Common myeloid progenitor, CD34-positive (primary cell): ENCODE data around the gene ZPBP.

Experiments
- CTCF ChIA-PET: fragments of 350-600 bp; sonication (Branson Sonifier 250); formaldehyde crosslinking; loops from one replicate; lab custom pipeline; 2021; ENCODE audit warnings: antibody characterized with exemption; lab: Charles Lee
- POLR2A ChIA-PET: fragments of 350-600 bp; sonication (Branson Sonifier 250); formaldehyde crosslinking; loops from one replicate; lab custom pipeline; 2021; ENCODE audit warnings: antibody characterized with exemption; lab: Charles Lee
- DNase-seq, 3 donors: peaks; one replicate each; pipeline versions ENCODE4 v3.0.0 to v3.0.0-alpha.2; 2013
- H3K27ac ChIP-seq, 2 experiments: 1 replicate in 1 of 2; 2 replicates in 1 of 2; pipeline ENCODE4 v1.7.0; 2013; ENCODE audit warnings: inconsistent platforms in 2 of 2, low read length in 2 of 2, mild to moderate bottlenecking in 2 of 2, low read depth in 1 of 2, moderate library complexity in 1 of 2; ENCODE audit not compliant: severe bottlenecking in 2 of 2, insufficient read depth in 1 of 2, poor library complexity in 1 of 2
- H3K27me3 ChIP-seq, 5 experiments: replicated peaks in 2 of 5; 1 replicate in 3 of 5; 2 replicates in 2 of 5; pipeline versions ENCODE4 v1.6.1 to v1.7.0; 2013; ENCODE audit warnings: low read length in 4 of 5, mild to moderate bottlenecking in 2 of 5, moderate library complexity in 2 of 5, inconsistent platforms in 1 of 5; ENCODE audit not compliant: insufficient read depth in 5 of 5, control insufficient read depth in 4 of 5
- H3K36me3 ChIP-seq, 4 experiments: 1 replicate in 2 of 4; 2 replicates in 2 of 4; pipeline versions ENCODE4 v1.6.1 to v1.7.0; 2013; ENCODE audit warnings: low read length in 3 of 4, control low read depth in 1 of 4, mild to moderate bottlenecking in 1 of 4; ENCODE audit not compliant: control insufficient read depth in 4 of 4, insufficient read depth in 4 of 4
- H3K4me1 ChIP-seq, 4 experiments: 1 replicate in 3 of 4; 2 replicates in 1 of 4; pipeline versions ENCODE4 v1.6.1 to v1.7.1; 2013; ENCODE audit warnings: low read length in 3 of 4, mild to moderate bottlenecking in 3 of 4, control low read depth in 1 of 4, inconsistent platforms in 1 of 4, moderate library complexity in 1 of 4; ENCODE audit not compliant: control insufficient read depth in 4 of 4, insufficient read depth in 4 of 4; ENCODE audit errors: control extremely low read depth in 1 of 4
- H3K4me3 ChIP-seq, 7 experiments: 1 replicate in 4 of 7; 2 replicates in 3 of 7; pipeline versions ENCODE4 v1.5.1 to v1.7.0; 2013; ENCODE audit warnings: mild to moderate bottlenecking in 7 of 7, low read length in 6 of 7, moderate library complexity in 6 of 7, inconsistent platforms in 2 of 7, low read depth in 2 of 7, control low read depth in 1 of 7; ENCODE audit not compliant: insufficient read depth in 4 of 7, control insufficient read depth in 1 of 7; ENCODE audit errors: extremely low read depth in 1 of 7
- H3K9me3 ChIP-seq, 5 experiments: 1 replicate in 4 of 5; 2 replicates in 1 of 5; pipeline versions ENCODE4 v1.6.1 to v1.7.1; 2013; ENCODE audit warnings: low read length in 4 of 5, mild to moderate bottlenecking in 2 of 5, inconsistent platforms in 1 of 5, low read depth in 1 of 5, moderate library complexity in 1 of 5; ENCODE audit not compliant: control insufficient read depth in 4 of 5, insufficient read depth in 2 of 5; ENCODE audit errors: control extremely low read depth in 1 of 5
- WGBS: methylation state at CpG from one replicate; pipeline ENCODE4 v1.1.5; 2013; ENCODE audit not compliant: insufficient coverage; 5-methylcytosine and 5-hydroxymethylcytosine counted together

Gene ZPBP

DNA sequence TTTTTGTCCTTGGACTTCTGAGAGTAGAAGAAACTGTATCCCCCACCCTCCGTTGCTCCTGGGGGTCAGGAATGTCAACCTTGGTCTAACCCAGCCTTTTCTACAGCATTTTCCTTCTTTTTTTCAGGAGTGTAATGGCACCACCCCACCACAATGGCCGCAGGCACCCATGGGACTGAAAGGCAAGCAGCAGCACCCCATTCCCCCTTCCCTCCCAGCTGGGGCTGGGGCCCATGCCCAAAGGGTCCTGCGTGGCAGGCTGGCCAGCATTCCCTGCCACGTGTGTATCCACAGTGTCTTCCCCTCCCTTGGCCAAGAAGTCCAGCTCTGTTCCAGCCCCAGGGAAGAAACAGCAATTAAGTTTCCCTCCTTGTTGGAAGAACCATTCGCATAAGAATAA is 106.9 kb downstream of the ZPBP start:
- POLR2A ChIA-PET: no interaction called here
- CTCF ChIA-PET: no interaction called here

DNA sequence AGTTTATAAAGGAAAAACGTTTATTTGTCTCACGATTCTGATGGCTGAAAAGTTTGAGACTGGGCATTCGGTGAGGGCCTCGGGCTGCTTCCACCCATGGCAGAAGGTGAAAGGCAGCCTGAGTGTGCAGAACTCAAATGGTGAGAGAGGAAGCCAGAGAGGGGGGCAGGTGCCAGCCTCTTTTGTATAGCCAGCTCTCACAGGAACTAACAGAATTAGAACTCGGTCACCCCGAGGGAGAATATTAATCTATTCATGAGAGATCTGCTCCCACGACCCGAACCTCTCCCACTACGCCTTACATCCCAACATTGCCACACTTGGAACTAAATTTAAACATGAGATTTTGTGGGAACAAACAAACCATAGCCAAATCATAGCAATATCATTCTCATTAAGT is 112.6 kb downstream of the ZPBP start:
- H3K27me3 ChIP-seq: no peaks in the 10 kb centered on the region
- no peaks in the 10 kb centered on the region for H3K4me1 ChIP-seq
- WGBS: 94% methylated on average over 9 of the region's 9 CpGs
- ChIA-PET POLR2A (no interaction called here), CTCF (no interaction called here)
- peak in 2 of 3 donors; percentile 19 to 47 for DNase-seq
- no peaks in the 10 kb centered on the region for H3K36me3 ChIP-seq
- H3K4me3 ChIP-seq: no peak overlapping the region
- H3K27ac ChIP-seq: no peak overlapping the region
- H3K9me3 ChIP-seq: no peaks in the 10 kb centered on the region

More for the DNA sequence above, 106.9 kb downstream of the ZPBP start:
- H3K27me3 ChIP-seq: no peaks in the 10 kb centered on the region
- no peak overlapping the region for H3K4me3 ChIP-seq
- no peak for DNase-seq
- no peaks in the 10 kb centered on the region for H3K4me1 ChIP-seq
- no peak overlapping the region for H3K27ac ChIP-seq
- 96% methylated on average over 5 of the region's 5 CpGs for WGBS
- H3K9me3 ChIP-seq: peaks cover 0 to 11% (median 2%) of the 10 kb centered on the region in 5 experiments
- no peaks in the 10 kb centered on the region for H3K36me3 ChIP-seq

DNA sequence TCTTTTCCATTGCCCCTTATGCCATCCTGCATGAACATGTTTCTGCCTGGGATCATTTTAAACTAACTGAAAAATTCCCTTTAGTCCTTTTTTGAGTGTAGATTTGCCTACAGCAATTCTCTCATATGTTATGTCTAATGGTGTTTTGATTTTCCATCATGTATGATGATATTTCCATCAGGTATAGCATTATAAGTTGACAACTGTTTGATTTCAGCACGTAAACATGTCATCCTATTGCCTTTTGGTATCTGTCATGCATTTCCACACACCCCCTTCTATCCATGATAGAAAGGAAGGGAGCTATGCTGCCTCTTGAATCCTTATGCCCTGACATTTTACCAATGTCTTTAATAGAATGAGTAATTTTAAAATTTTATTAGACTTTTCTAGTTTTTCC is 116.8 kb downstream of the ZPBP start:
- ChIA-PET POLR2A (no interaction called here), CTCF (no interaction called here)
- Histone ChIP-seq H3K4me3 (no peak overlapping the region), H3K4me1 (no peaks in the 10 kb centered on the region), H3K9me3 (no peaks in the 10 kb centered on the region), H3K27ac (no peak overlapping the region), H3K36me3 (no peaks in the 10 kb centered on the region), H3K27me3 (no peaks in the 10 kb centered on the region)
- no peak for DNase-seq
- no CpG with 5 or more reads among the region's 1 CpG for WGBS

DNA sequence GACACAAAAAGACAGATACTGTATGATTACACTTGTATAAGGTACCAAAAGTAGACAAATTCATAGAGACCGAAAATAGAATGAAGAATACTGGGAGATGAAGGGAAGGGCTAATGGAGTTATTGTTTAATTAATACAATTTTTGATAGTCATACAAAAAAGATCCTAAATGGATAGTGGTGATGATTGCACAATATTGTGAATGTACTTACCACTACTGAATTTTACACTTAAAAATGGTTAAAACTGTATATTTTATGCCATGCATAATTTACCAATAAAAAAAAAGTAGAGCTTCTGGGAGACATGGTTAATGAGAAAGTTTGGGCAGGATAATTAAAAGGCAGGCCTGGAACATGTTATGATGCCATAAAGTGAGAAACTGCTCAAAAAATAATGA is 119.0 kb downstream of the ZPBP start:
- no CpG with 5 or more reads among the region's 1 CpG for WGBS
- no peaks in the 10 kb centered on the region for H3K9me3 ChIP-seq
- H3K4me3 ChIP-seq: no peak overlapping the region
- no peaks in the 10 kb centered on the region for H3K36me3 ChIP-seq
- no peak overlapping the region for H3K27ac ChIP-seq
- H3K27me3 ChIP-seq: no peaks in the 10 kb centered on the region
- DNase-seq: no peak
- POLR2A ChIA-PET: no interaction called here
- CTCF ChIA-PET: no interaction called here
- no peaks in the 10 kb centered on the region for H3K4me1 ChIP-seq

DNA sequence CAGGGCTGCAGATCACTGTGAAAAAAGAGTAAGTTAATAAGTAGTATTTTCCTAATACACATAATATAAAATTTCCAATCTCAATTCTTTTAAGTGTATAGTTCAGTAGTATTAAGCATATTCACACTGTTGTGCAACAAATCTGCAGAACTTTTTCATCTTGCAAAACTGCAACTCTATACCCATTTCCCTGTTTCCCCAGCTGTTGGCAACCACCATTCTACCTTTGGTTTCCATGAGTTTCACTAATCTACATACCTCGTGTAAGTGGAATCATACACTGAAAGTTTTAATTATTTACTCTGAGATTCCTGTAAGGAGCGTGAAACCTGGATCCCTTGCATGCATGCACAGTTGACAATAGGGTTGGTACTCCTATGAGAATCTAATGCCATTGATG is 155.4 kb downstream of the ZPBP start:
- no peaks in the 10 kb centered on the region for H3K36me3 ChIP-seq
- no peak overlapping the region for H3K27ac ChIP-seq
- DNase-seq: no peak
- H3K9me3 ChIP-seq: no peaks in the 10 kb centered on the region
- H3K27me3 ChIP-seq: no peaks in the 10 kb centered on the region
- H3K4me3 ChIP-seq: no peak overlapping the region
- ChIA-PET CTCF (no interaction called here), POLR2A (no interaction called here)
- 97% methylated on average over 2 of the region's 2 CpGs for WGBS
- H3K4me1 ChIP-seq: no peaks in the 10 kb centered on the region

DNA sequence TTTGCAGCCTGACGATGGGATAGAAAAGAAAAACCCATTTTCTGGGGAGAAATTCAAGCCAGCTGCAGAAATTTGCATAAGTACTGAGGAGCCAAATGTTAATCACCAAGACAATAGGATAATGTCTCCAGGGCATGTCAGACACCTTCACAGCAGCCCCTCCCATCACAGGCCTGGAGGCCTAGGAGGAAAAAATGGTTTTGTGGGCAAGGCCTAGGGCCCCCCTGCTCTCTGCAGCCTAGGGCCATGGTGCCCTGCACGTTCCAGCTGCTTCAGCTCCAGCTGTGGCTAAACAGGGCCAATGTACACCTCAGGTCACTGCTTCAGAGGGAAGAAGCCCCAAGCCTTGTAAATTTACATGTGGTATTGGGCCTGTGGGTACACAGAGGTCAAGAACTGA is 161.4 kb downstream of the ZPBP start:
- Histone ChIP-seq H3K36me3 (no peaks in the 10 kb centered on the region), H3K4me3 (no peak overlapping the region), H3K4me1 (no peaks in the 10 kb centered on the region), H3K9me3 (peaks cover 0 to 9% (median 0%) of the 10 kb centered on the region in 5 experiments), H3K27ac (no peak overlapping the region), H3K27me3 (no peaks in the 10 kb centered on the region)
- ChIA-PET CTCF (no interaction called here), POLR2A (no interaction called here)
- DNase-seq: no peak
- WGBS: 95% methylated on average over 2 of the region's 2 CpGs

DNA sequence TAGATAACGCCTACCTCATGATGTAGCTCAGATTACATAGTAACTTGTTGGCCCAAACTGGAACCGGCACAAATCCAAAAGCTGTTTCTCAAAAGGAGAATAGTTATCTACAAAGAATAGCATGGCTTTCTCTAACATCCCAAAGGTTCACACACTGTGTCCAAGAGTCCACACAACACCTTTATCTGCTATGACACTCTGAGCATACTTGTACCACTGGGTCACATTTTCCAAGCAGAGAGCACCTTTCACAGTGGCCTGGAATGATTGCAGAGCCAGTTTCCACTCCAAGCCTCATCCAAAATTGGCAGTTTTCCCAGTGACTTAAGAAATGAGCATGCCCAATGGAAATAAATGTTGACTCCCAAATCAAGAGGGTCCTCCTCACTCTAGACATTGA is 164.3 kb downstream of the ZPBP start:
- CTCF ChIA-PET: no interaction called here
- no peak for DNase-seq
- no peak overlapping the region for H3K4me3 ChIP-seq
- H3K27me3 ChIP-seq: no peaks in the 10 kb centered on the region
- H3K9me3 ChIP-seq: peaks cover 0 to 9% (median 0%) of the 10 kb centered on the region in 5 experiments
- H3K4me1 ChIP-seq: no peaks in the 10 kb centered on the region
- WGBS: 100% methylated on average over 2 of the region's 2 CpGs
- POLR2A ChIA-PET: no interaction called here
- no peak overlapping the region for H3K27ac ChIP-seq
- no peaks in the 10 kb centered on the region for H3K36me3 ChIP-seq
